ENCODE data around the gene SULT2A1.

The SULT2A1 gene

DNA sequence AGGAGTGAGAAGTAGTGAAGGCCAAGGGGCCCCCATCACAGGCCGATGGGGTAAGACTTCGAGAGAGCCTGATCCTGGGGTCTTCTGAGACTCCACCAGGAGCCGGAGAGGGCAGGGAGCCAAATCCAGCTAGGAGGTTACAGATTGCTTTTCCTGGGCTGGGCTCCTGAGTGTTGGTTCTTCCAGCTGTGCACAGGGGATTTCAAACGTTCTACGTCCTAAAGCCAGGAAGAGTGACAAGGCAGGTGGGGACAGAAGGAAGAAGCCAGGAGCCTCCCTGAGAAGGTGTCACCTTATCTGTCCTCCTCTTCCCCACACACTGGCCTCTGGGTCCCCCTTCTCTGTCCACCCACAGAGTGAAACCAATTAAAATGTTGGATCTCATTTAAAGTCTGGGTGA is 43.2 kb downstream of the SULT2A1 start:
- TF ChIP-seq EZH2 (IDR thresholded peaks at IDR 0.05; ENCODE audit: borderline replicate concordance, low read depth, low read length, severe bottlenecking), result no peak
- TF ChIP-seq, protein P1, sequence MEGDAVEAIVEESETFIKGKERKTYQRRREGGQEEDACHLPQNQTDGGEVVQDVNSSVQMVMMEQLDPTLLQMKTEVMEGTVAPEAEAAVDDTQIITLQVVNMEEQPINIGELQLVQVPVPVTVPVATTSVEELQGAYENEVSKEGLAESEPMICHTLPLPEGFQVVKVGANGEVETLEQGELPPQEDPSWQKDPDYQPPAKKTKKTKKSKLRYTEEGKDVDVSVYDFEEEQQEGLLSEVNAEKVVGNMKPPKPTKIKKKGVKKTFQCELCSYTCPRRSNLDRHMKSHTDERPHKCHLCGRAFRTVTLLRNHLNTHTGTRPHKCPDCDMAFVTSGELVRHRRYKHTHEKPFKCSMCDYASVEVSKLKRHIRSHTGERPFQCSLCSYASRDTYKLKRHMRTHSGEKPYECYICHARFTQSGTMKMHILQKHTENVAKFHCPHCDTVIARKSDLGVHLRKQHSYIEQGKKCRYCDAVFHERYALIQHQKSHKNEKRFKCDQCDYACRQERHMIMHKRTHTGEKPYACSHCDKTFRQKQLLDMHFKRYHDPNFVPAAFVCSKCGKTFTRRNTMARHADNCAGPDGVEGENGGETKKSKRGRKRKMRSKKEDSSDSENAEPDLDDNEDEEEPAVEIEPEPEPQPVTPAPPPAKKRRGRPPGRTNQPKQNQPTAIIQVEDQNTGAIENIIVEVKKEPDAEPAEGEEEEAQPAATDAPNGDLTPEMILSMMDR (IDR thresholded peaks at IDR 0.05; ENCODE audit: borderline replicate concordance, extremely low read depth, low read length, poor library complexity, severe bottlenecking), result no peak
- Histone ChIP-seq H3K9ac (ENCODE audit: low read depth, low read length) (no peak overlapping the region), H3K4me2 (ENCODE audit: insufficient read depth, low read length) (no peak overlapping the region), H2AFZ (ENCODE audit: low read depth, low read length) (no peak overlapping the region), H3K4me3 (ENCODE audit: low read depth in 1 of 2, low read length in 2 of 2) (no peak overlapping the region), H3K79me2 (ENCODE audit: insufficient read depth, low read length) (no peaks in the 10 kb centered on the region), H3K36me3 (ENCODE audit: insufficient read depth, low read length) (no peaks in the 10 kb centered on the region), H3K27me3 (ENCODE audit: insufficient read depth, low read length, poor library complexity) (peaks cover 4% of the 10 kb centered on the region), H3K27ac (ENCODE audit: low read length) (no peak overlapping the region), H4K20me1 (ENCODE audit: insufficient read depth, low read length) (no peaks in the 10 kb centered on the region), H3K9me3 (ENCODE audit: insufficient read depth, low read length, severe bottlenecking) (no peaks in the 10 kb centered on the region), H3K4me1 (ENCODE audit: insufficient read depth, low read length) (no peaks in the 10 kb centered on the region)
- ATAC-seq (ENCODE audit: insufficient read depth, low read depth) (no peak), DNase-seq (no peak)

DNA sequence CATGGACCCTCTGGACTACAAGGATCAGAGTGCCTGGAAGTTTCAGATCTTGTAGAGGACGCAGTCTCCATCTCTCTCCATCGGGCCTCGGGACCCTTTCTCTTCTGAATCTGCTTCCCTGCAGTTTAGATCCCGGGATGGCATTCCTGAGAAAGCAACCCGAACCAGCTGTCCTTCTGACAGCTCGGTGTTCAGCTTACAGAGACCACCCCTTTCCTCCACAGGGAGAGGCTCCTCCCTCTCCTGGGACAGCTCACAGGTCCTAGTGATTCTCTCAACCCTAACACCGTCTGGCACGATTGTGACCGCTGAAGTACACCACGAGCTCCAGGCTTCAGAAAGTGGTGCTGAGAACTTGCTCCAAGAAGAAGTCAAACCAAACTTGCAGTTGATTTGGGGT is 46.2 kb downstream of the SULT2A1 start:
- Histone ChIP-seq H3K27me3 (ENCODE audit: insufficient read depth, low read length, poor library complexity) (peaks cover 4% of the 10 kb centered on the region), H4K20me1 (ENCODE audit: insufficient read depth, low read length) (no peaks in the 10 kb centered on the region), H3K9me3 (ENCODE audit: insufficient read depth, low read length, severe bottlenecking) (no peaks in the 10 kb centered on the region), H3K4me3 (ENCODE audit: low read depth in 1 of 2, low read length in 2 of 2) (no peak overlapping the region), H2AFZ (ENCODE audit: low read depth, low read length) (no peak overlapping the region), H3K36me3 (ENCODE audit: insufficient read depth, low read length) (no peaks in the 10 kb centered on the region), H3K4me1 (ENCODE audit: insufficient read depth, low read length) (no peaks in the 10 kb centered on the region), H3K27ac (ENCODE audit: low read length) (no peak overlapping the region), H3K79me2 (ENCODE audit: insufficient read depth, low read length) (no peaks in the 10 kb centered on the region), H3K9ac (ENCODE audit: low read depth, low read length) (no peak overlapping the region), H3K4me2 (ENCODE audit: insufficient read depth, low read length) (no peak overlapping the region)
- ATAC-seq (ENCODE audit: insufficient read depth, low read depth), result no peak
- TF ChIP-seq, protein P1 (IDR thresholded peaks at IDR 0.05; ENCODE audit: borderline replicate concordance, extremely low read depth, low read length, poor library complexity, severe bottlenecking), result no peak
- TF ChIP-seq EZH2 (IDR thresholded peaks at IDR 0.05; ENCODE audit: borderline replicate concordance, low read depth, low read length, severe bottlenecking), result no peak
- DNase-seq, result no peak

DNA sequence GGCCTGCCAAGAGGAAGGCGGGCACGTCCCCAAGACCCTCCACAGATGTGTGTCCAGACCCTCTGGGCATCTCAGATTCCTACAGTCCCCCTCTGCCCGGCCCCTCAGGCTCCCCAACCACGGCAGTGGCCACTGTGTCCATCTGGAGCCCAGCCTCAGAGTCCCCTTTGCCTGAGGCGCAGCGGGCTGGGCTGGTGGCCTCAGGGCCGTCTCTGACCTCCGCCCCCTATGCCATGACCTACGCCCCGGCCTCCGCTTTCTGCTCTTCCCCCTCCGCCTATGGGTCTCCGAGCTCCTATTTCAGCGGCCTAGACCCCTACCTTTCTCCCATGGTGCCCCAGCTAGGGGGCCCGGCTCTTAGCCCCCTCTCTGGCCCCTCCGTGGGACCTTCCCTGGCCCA is 46.7 kb downstream of the SULT2A1 start:
- no peak overlapping the region for H3K9ac ChIP-seq (ENCODE audit: low read depth, low read length)
- H3K79me2 ChIP-seq (ENCODE audit: insufficient read depth, low read length), result no peaks in the 10 kb centered on the region
- no peaks in the 10 kb centered on the region for H4K20me1 ChIP-seq (ENCODE audit: insufficient read depth, low read length)
- H3K4me2 ChIP-seq (ENCODE audit: insufficient read depth, low read length), result no peak overlapping the region
- H3K36me3 ChIP-seq (ENCODE audit: insufficient read depth, low read length), result no peaks in the 10 kb centered on the region
- ATAC-seq (ENCODE audit: insufficient read depth, low read depth) (no peak), DNase-seq (no peak)
- H3K27ac ChIP-seq (ENCODE audit: low read length), result no peak overlapping the region
- TF ChIP-seq EZH2 (IDR thresholded peaks at IDR 0.05; ENCODE audit: borderline replicate concordance, low read depth, low read length, severe bottlenecking), result no peak
- TF ChIP-seq, protein P1 (IDR thresholded peaks at IDR 0.05; ENCODE audit: borderline replicate concordance, extremely low read depth, low read length, poor library complexity, severe bottlenecking), result no peak
- H3K27me3 ChIP-seq (ENCODE audit: insufficient read depth, low read length, poor library complexity), result peaks cover 4% of the 10 kb centered on the region
- H2AFZ ChIP-seq (ENCODE audit: low read depth, low read length), result no peak overlapping the region
- no peaks in the 10 kb centered on the region for H3K4me1 ChIP-seq (ENCODE audit: insufficient read depth, low read length)
- H3K4me3 ChIP-seq (ENCODE audit: low read depth in 1 of 2, low read length in 2 of 2), result no peak overlapping the region
- H3K9me3 ChIP-seq (ENCODE audit: insufficient read depth, low read length, severe bottlenecking), result no peaks in the 10 kb centered on the region

DNA sequence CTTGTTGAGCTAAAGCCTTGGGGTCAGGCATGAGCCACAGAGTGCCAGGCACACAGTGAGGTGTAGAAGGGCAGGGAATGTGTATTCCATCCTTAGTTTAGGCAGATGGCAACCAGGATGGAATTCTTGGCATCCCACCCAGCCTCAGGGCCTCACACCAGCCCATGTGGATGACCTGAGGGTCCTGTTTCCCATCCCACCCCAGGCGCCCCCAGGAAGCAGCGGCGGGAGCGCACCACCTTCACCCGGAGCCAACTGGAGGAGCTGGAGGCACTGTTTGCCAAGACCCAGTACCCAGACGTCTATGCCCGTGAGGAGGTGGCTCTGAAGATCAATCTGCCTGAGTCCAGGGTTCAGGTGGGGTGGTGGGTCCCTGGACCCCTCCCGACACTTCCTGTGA is 50.1 kb downstream of the SULT2A1 start:
- Histone ChIP-seq H3K36me3 (ENCODE audit: insufficient read depth, low read length) (no peaks in the 10 kb centered on the region), H3K4me1 (ENCODE audit: insufficient read depth, low read length) (no peaks in the 10 kb centered on the region), H3K9ac (ENCODE audit: low read depth, low read length) (no peak overlapping the region), H2AFZ (ENCODE audit: low read depth, low read length) (no peak overlapping the region), H3K27ac (ENCODE audit: low read length) (no peak overlapping the region), H3K4me2 (ENCODE audit: insufficient read depth, low read length) (no peak overlapping the region), H4K20me1 (ENCODE audit: insufficient read depth, low read length) (no peaks in the 10 kb centered on the region), H3K27me3 (ENCODE audit: insufficient read depth, low read length, poor library complexity) (no peaks in the 10 kb centered on the region), H3K79me2 (ENCODE audit: insufficient read depth, low read length) (no peaks in the 10 kb centered on the region), H3K4me3 (ENCODE audit: low read depth in 1 of 2, low read length in 2 of 2) (no peak overlapping the region), H3K9me3 (ENCODE audit: insufficient read depth, low read length, severe bottlenecking) (no peaks in the 10 kb centered on the region)
- TF ChIP-seq, protein P1 (IDR thresholded peaks at IDR 0.05; ENCODE audit: borderline replicate concordance, extremely low read depth, low read length, poor library complexity, severe bottlenecking), result no peak
- no peak for TF ChIP-seq EZH2 (IDR thresholded peaks at IDR 0.05; ENCODE audit: borderline replicate concordance, low read depth, low read length, severe bottlenecking)
- ATAC-seq (ENCODE audit: insufficient read depth, low read depth) (no peak), DNase-seq (no peak)
